DND-41 (cell line): ENCODE results near the gene FAM187B.

ENCODE experiments used
- ATAC-seq: fragments of 200-7000 bp; cut with Tn5 transposase; 3 replicates; pipeline ENCODE4 v1.9.1; 2021; ENCODE audit warnings: low read depth; ENCODE audit not compliant: insufficient read depth
- DNase-seq: peaks from one replicate; pipeline ENCODE4 v3.0.0-alpha.2; 2020
- H2AFZ ChIP-seq: 2 replicates; pipeline ENCODE4 v1.6.0; 2012; ENCODE audit warnings: low read depth, low read length
- H3K27ac ChIP-seq: 2 replicates; pipeline ENCODE4 v1.5.1; 2012; ENCODE audit warnings: low read length, inconsistent platforms
- H3K27me3 ChIP-seq: fragments of 200-600 bp; sonication (generic); 2 replicates; pipeline ENCODE4 v1.6.0; 2012; ENCODE audit warnings: low read length, mild to moderate bottlenecking, inconsistent platforms; ENCODE audit not compliant: insufficient read depth, poor library complexity
- H3K36me3 ChIP-seq: 2 replicates; pipeline ENCODE4 v1.5.1; 2012; ENCODE audit warnings: low read length, inconsistent platforms; ENCODE audit not compliant: insufficient read depth
- H3K4me1 ChIP-seq: 2 replicates; pipeline ENCODE4 v1.5.1; 2012; ENCODE audit warnings: mild to moderate bottlenecking, low read length; ENCODE audit not compliant: insufficient read depth
- H3K4me2 ChIP-seq: 2 replicates; pipeline ENCODE4 v1.6.0; 2012; ENCODE audit warnings: mild to moderate bottlenecking, moderate library complexity, low read length, inconsistent platforms; ENCODE audit not compliant: insufficient read depth
- H3K4me3 ChIP-seq, 2 experiments: fragments of 200-600 bp in 1 of 2; shearing (Covaris generic) in 1 of 2; 2 replicates each; pipeline ENCODE4 v1.5.1; 2012 to 2016; ENCODE audit warnings: inconsistent platforms in 2 of 2, low read length in 2 of 2, mild to moderate bottlenecking in 2 of 2, low read depth in 1 of 2, moderate library complexity in 1 of 2
- H3K79me2 ChIP-seq: 2 replicates; pipeline ENCODE4 v1.6.0; 2012; ENCODE audit warnings: low read length, inconsistent platforms; ENCODE audit not compliant: insufficient read depth
- H3K9ac ChIP-seq: 2 replicates; pipeline ENCODE4 v1.6.0; 2012; ENCODE audit warnings: low read depth, mild to moderate bottlenecking, inconsistent platforms, low read length, moderate library complexity
- H3K9me3 ChIP-seq: 2 replicates; pipeline ENCODE4 v1.5.1; 2012; ENCODE audit warnings: low read length, moderate library complexity, mild to moderate bottlenecking, inconsistent platforms; ENCODE audit not compliant: insufficient read depth, severe bottlenecking
- H4K20me1 ChIP-seq: 2 replicates; pipeline ENCODE4 v1.6.0; 2012; ENCODE audit warnings: low read length; ENCODE audit not compliant: insufficient read depth
- CTCF ChIP-seq: IDR thresholded peaks from 2 replicates; pipeline ENCODE4 v1.5.1; 2012; ENCODE audit warnings: borderline replicate concordance, low read length, moderate library complexity, mild to moderate bottlenecking; ENCODE audit not compliant: poor library complexity, severe bottlenecking; ENCODE audit errors: extremely low read depth
- EZH2 ChIP-seq: IDR thresholded peaks from 3 replicates; pipeline ENCODE4 v1.6.1; 2012; ENCODE audit warnings: borderline replicate concordance, low read depth, mild to moderate bottlenecking, moderate library complexity, low read length, inconsistent platforms; ENCODE audit not compliant: severe bottlenecking

The FAM187B gene

GRCh38 chr19:35213663-35214632 lies 14.6 kb downstream of the FAM187B start:
- Histone ChIP-seq H3K79me2 (no peaks in the 10 kb centered on the region), H3K27me3 (peaks cover 3% of the 10 kb centered on the region), H3K4me1 (peaks cover 7% of the 10 kb centered on the region), H3K9ac (no peak overlapping the region), H3K4me3 (no peak overlapping the region), H3K36me3 (no peaks in the 10 kb centered on the region), H3K4me2 (no peak overlapping the region), H3K9me3 (no peaks in the 10 kb centered on the region), H2AFZ (no peak overlapping the region), H4K20me1 (peaks cover 3% of the 10 kb centered on the region; the same call in 1 of the 2 replicates), H3K27ac (no peak overlapping the region)
- peak; percentile 37 for DNase-seq
- ATAC-seq, result peak; percentile 62; the same call in 2 of the 3 replicates
- TF ChIP-seq EZH2, result no peak
- TF ChIP-seq CTCF, result no peak

DNA sequence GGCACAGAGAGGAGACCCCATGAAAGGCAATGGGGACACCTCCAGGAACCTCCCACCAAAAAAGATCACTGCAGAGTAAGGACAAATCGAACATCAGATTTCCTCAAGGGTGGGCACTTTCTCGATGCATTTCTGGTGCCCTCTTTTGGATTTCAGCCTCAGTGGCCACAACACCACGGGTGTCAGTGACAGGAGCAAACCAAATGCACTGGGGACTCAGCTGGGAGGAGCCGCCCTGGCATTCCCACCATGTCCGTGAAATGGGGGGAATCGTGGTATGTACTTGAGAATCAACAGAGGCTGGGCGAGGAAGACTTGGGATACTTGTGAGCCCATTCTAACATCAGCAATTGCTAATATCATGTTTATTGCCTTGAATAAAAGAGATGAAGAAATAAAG lies 16.3 kb downstream of the FAM187B start:
- Histone ChIP-seq H3K4me3 (no peak overlapping the region), H3K9me3 (no peaks in the 10 kb centered on the region), H2AFZ (no peak overlapping the region), H3K4me2 (no peak overlapping the region), H3K79me2 (no peaks in the 10 kb centered on the region), H3K27ac (no peak overlapping the region), H3K4me1 (peaks cover 7% of the 10 kb centered on the region), H3K9ac (no peak overlapping the region), H3K36me3 (no peaks in the 10 kb centered on the region), H3K27me3 (peaks cover 3% of the 10 kb centered on the region), H4K20me1 (peaks cover 3% of the 10 kb centered on the region; the same call in 1 of the 2 replicates)
- no peak for ATAC-seq
- no peak for DNase-seq
- TF ChIP-seq CTCF (no peak), EZH2 (no peak)

GRCh38 chr19:35211545-35212230 lies 16.9 kb downstream of the FAM187B start:
- Histone ChIP-seq H3K4me2 (no peak overlapping the region), H3K27ac (no peak overlapping the region), H3K4me1 (peaks cover 7% of the 10 kb centered on the region)

More at GRCh38 chr19:35211545-35212230, 16.9 kb downstream of the FAM187B start:
- TF ChIP-seq EZH2, result no peak
- no peak for TF ChIP-seq CTCF
- no peak for DNase-seq
- H2AFZ ChIP-seq, result no peak overlapping the region
- H3K9ac ChIP-seq, result no peak overlapping the region
- H3K79me2 ChIP-seq, result no peaks in the 10 kb centered on the region
- peaks cover 3% of the 10 kb centered on the region; the same call in 1 of the 2 replicates for H4K20me1 ChIP-seq
- peaks cover under 1% of the 10 kb centered on the region for H3K27me3 ChIP-seq
- H3K36me3 ChIP-seq, result no peaks in the 10 kb centered on the region
- no peak overlapping the region for H3K4me3 ChIP-seq
- H3K9me3 ChIP-seq, result no peaks in the 10 kb centered on the region
- ATAC-seq, result no peak
